NCI-H187 treated with DMSO at 0.1 percent for 48 hours (cell line): Measurements from ENCODE around the gene RAD51B.

Experiments used
- DNase-seq: peaks from one replicate; lab custom pipeline; 2025; lab: John Stamatoyannopoulos, UW

The RAD51B gene

GRCh38 chr14:68772761-68773381 lies 953.3 kb downstream of the RAD51B start:
- no peak for DNase-seq

GRCh38 chr14:68774771-68775613 lies 955.4 kb downstream of the RAD51B start:
- DNase-seq, result no peak

- no peak for DNase-seq
Observed at GRCh38 chr14:68775614-68776126, 956.1 kb downstream of the RAD51B start.

GRCh38 chr14:68777644-68778043 lies 958.1 kb downstream of the RAD51B start:
- no peak for DNase-seq
